Activated T-helper 2 cell treated with anti-CD3 and anti-CD28 coated beads, Interferon-gamma antibody, Interleukin-2, Interleukin-4, amounts not matched to agents 10 μg/mL and 5 μg/mL and 100 μg/mL, durations not matched to agents 14 hours and 24 hours and 36 hours (primary cell): ENCODE measurements around the gene MAP3K15. TPM values are rescaled to one million over a fixed set of nuclear protein-coding genes. Genes with fewer than 3 reads are reported as not detected.
"Not testable (repeated sequence)": the region's sequence is repeated elsewhere in the genome, so short reads cannot be mapped to it uniquely, and the experiment has no call there.

Source experiments
- DNase-seq: peaks from one replicate; pipeline ENCODE4 v3.0.0; 2021; ENCODE audit warnings: low spot score
- H3K27ac Mint-ChIP-seq: one replicate; pipeline ENCODE4 v1.8.0; 2021; ENCODE audit warnings: mixed read lengths
- H3K27me3 Mint-ChIP-seq: one replicate; pipeline ENCODE4 v1.8.0; 2021; ENCODE audit warnings: low read depth, mixed read lengths
- H3K36me3 Mint-ChIP-seq: one replicate; pipeline ENCODE4 v1.8.0; 2021; ENCODE audit warnings: low read depth, mixed read lengths
- H3K4me1 Mint-ChIP-seq: one replicate; pipeline ENCODE4 v1.8.0; 2021; ENCODE audit warnings: low read depth, mixed read lengths
- H3K4me3 Mint-ChIP-seq: one replicate; pipeline ENCODE4 v1.8.0; 2021; ENCODE audit warnings: low read depth, mild to moderate bottlenecking, moderate library complexity, mixed read lengths
- H3K9me3 Mint-ChIP-seq: one replicate; pipeline ENCODE4 v1.8.0; 2021; ENCODE audit warnings: mixed read lengths
- intact Hi-C: fragments of 100-400 bp; cut with micrococcal nuclease; formaldehyde crosslinking; loops from one replicate; pipeline ENCODE4 v1.15.1; 2023
- total RNA-seq: library from RNA; stranded (reverse); gene quantifications from 2 replicates; pipeline ENCODE4 v1.2.3, GENCODE V29; 2022

MAP3K15 gene
- total RNA-seq, 1 donor from 2014 or later = 0.94 TPM

DNA sequence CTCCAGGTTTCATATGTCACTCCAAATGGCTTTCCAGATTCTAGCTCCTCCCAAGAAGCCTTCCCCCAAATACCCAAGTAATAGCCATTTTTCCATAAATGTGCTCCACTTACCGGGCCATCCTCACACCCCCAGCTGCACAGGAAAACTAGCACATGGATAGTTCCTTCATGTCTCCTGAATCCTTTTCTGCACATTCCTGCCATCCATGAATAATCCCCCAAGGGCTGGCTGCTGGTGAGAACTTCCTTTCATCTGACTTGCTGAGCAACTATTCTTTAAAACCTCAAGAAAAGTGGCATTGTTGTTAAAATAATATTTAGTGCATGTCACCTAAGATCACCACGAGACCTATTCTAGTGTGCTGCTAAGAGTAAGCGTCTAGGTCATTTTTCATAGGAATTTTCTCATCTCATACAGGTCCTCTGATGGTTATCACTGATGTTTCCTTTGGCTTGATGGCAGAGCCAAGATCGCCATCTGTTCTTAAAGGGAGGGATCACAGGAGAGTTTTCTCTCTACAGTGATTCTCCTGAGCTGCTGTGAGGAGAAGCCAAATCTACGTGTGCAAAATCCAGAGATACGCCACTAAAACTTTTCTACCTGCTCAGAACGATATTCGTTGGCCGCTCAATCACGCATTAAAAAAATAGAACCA lies 71.3 kb downstream of the MAP3K15 start:
- no peaks in the 10 kb centered on the region for H3K27me3 Mint-ChIP-seq
- no peak for DNase-seq
- H3K36me3 Mint-ChIP-seq = no peaks in the 10 kb centered on the region
- no peaks in the 10 kb centered on the region for H3K4me1 Mint-ChIP-seq
- no peaks in the 10 kb centered on the region for H3K9me3 Mint-ChIP-seq
- intact Hi-C loops = no loop called here
- no peak overlapping the region for H3K27ac Mint-ChIP-seq
- H3K4me3 Mint-ChIP-seq = no peak overlapping the region

DNA sequence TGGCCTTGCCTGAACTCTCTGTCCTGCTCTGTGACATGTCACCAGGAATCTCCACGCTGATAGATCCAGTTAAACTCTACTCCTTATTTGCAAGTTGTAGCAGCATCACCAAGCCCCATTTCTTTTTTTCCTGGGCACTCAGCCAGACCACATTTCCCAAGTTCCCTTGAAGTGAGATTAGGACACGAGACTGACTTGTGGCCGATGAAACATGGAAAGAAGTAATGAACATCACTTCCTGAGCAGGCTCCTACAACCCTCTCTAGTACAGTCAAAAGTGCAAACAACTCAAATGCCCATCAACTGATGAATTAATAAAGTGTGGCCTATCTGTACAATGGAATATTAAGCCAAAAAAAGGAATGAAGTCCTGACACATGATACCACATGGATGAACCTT lies 74.6 kb downstream of the MAP3K15 start:
- H3K27ac Mint-ChIP-seq = no peak overlapping the region
- H3K9me3 Mint-ChIP-seq = no peaks in the 10 kb centered on the region
- no peaks in the 10 kb centered on the region for H3K36me3 Mint-ChIP-seq
- intact Hi-C loops = no loop called here
- H3K4me3 Mint-ChIP-seq = no peak overlapping the region
- H3K4me1 Mint-ChIP-seq = no peaks in the 10 kb centered on the region
- H3K27me3 Mint-ChIP-seq = no peaks in the 10 kb centered on the region
- DNase-seq = no peak

DNA sequence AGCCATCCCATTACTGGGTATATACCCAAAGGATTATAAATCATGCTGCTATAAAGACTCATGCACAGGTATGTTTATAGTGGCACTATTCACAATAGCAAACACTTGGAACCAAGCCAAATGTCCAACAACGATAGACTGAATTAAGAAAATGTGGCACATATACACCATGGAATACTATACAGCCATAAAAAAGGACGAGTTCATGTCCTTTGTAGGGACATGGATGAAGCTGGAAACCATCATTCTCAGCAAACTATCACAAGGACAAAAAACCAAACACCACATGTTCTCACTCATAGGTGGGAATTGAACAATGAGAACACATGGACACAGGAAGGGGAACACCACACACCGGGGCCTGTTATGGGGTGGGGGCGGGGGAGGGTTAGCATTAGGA lies 92.6 kb downstream of the MAP3K15 start:
- H3K4me3 Mint-ChIP-seq, H3K36me3 Mint-ChIP-seq, DNase-seq, H3K27me3 Mint-ChIP-seq, H3K27ac Mint-ChIP-seq, H3K4me1 Mint-ChIP-seq, H3K9me3 Mint-ChIP-seq, intact Hi-C loops: not testable (repeated sequence)

DNA sequence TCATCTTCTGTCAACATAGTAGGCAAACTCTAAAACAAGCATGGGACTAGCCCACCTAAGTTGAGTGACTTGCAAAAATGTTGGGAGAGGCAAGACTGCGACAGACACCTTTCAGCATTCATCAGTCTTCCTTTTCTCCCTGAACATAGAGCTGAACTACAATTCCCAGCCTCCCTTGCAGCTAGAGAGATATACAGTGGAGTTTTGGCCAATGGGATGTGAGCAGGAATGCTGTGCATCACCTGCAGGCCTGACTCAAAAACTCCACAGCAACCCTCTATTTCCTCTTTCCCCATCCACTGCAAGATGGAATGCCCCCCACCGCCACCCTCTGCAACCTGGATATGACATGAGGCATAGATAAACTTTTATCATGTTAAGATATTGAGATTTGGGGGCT lies 105.0 kb downstream of the MAP3K15 start:
- no peaks in the 10 kb centered on the region for H3K36me3 Mint-ChIP-seq
- H3K4me1 Mint-ChIP-seq = no peaks in the 10 kb centered on the region
- intact Hi-C loops = no loop called here

DNA sequence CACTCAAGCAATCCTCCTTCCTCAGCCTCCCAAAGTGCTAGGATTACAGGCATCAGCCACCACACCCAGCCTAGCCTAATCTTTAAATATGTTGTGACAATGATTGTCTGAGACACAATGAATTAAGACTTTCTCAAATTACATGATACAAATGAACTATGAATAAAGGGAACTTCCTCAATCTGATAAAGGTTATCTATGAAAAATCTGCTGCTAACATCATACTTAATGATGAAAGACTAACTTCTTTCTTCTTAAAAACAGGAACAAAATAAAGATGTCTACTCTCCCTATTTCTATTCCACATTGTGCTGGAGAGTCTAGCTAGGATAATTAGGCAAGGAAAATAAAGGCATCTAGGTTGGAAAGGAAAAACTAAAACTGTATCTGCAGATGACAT lies 111.6 kb downstream of the MAP3K15 start:
- no peak for DNase-seq
- H3K27me3 Mint-ChIP-seq = no peaks in the 10 kb centered on the region
- no peak overlapping the region for H3K27ac Mint-ChIP-seq
- intact Hi-C loops = no loop called here
- no peaks in the 10 kb centered on the region for H3K9me3 Mint-ChIP-seq
- no peak overlapping the region for H3K4me3 Mint-ChIP-seq
- no peaks in the 10 kb centered on the region for H3K36me3 Mint-ChIP-seq
- H3K4me1 Mint-ChIP-seq = no peaks in the 10 kb centered on the region

More for the DNA sequence above, 105.0 kb downstream of the MAP3K15 start:
- no peak for DNase-seq
- Mint-ChIP-seq H3K27ac (no peak overlapping the region), H3K9me3 (no peaks in the 10 kb centered on the region), H3K4me3 (no peak overlapping the region), H3K27me3 (no peaks in the 10 kb centered on the region)

DNA sequence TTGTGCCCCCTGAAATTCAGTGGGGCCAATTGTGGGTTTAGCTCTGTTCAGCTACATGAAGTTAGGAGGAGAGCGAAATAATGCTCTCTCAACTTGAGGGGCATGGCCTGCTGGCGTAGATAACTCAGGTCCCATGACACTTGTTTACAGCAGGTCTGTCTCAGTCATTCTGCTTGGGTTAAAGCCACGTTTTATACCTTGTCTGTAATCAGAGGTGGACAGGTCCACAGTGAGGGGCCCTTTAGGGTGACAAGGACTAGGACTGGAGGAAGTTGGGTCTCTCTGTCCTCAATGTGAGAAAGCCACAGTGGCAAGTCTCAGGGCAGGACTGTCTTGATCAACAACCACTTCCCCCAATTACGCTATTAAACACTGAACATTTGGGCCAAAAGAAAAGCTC lies 122.6 kb downstream of the MAP3K15 start:
- Mint-ChIP-seq H3K27me3 (no peaks in the 10 kb centered on the region), H3K36me3 (no peaks in the 10 kb centered on the region), H3K27ac (no peak overlapping the region), H3K4me3 (no peak overlapping the region), H3K9me3 (no peaks in the 10 kb centered on the region), H3K4me1 (no peaks in the 10 kb centered on the region)
- DNase-seq = no peak
- intact Hi-C loops = no loop called here

DNA sequence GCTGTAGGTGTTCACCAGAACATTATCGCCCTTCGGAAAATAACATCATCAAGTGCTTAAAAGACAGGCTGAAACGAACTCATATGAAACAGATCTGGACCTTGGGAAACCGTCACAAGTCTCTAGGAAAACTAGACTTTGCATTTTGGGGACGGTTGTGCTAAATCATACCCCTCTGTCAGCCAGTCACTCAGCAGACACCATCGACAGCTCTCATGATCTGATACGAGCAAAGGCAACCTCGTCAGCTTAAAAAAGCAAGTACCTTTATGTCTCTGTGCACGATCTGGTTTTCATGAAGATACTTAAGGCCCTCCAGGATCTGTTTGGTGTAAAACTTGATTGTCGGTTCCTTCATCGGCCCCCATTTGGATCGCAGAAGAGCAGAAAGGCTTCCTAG lies 123.2 kb downstream of the MAP3K15 start:
- DNase-seq = no peak
- Mint-ChIP-seq H3K27me3 (no peaks in the 10 kb centered on the region), H3K4me1 (no peaks in the 10 kb centered on the region), H3K27ac (no peak overlapping the region), H3K9me3 (no peaks in the 10 kb centered on the region), H3K4me3 (no peak overlapping the region), H3K36me3 (no peaks in the 10 kb centered on the region)
- intact Hi-C loops = no loop called here

DNA sequence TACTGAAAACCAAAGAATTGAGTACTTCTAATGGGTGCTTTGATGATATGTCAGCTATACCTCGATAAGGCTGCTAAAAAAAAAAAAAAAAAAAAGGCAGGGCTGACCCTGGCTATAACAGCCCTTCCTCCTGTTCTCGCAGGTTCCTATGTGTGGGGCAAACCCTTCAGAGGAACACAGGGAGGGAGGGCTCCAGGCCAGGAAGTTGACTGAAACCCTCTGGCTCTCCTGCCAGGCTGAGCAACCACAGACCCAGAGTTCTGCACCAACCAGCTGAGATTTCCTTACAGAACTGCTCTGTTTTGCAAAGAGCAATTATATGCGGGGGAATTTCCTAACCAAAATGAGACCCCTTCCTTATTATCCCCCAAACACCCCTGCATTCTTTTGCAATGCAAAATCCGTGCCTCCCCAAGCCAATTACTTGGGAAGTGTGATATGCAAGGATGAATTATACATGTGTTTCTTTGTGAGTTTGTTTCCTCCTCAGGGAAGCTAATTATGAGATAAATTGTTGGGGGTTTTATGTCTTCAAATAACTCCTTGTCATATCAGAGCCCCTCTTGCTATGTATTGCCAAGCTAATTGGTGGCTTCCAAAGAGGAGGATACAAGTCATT lies 126.0 kb downstream of the MAP3K15 start:
- Mint-ChIP-seq H3K4me1 (no peaks in the 10 kb centered on the region), H3K9me3 (no peaks in the 10 kb centered on the region), H3K27me3 (no peaks in the 10 kb centered on the region), H3K27ac (no peak overlapping the region), H3K36me3 (no peaks in the 10 kb centered on the region), H3K4me3 (no peak overlapping the region)
- DNase-seq = no peak
- intact Hi-C loops = no loop called here

DNA sequence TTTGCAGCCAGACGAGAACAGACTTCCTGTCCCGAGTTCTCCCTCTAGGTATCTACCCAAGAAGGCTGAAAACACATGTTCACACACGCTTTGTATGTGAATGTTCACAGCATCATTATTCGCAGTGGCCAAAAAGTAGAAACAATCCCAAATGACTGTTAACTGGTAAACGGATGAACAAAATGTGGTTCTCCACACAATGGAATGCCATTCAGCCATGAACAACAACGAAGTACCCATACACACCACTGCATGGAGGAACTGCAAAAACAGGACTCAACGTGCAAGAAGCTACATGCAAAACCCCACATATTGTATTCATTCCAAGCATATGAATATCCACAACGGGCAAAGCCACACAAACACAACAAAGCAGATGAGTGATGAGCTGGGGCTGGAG lies 126.6 kb downstream of the MAP3K15 start:
- intact Hi-C loops = no loop called here
- Mint-ChIP-seq H3K4me1 (no peaks in the 10 kb centered on the region), H3K9me3 (no peaks in the 10 kb centered on the region), H3K4me3 (no peak overlapping the region), H3K27me3 (peaks cover 3% of the 10 kb centered on the region), H3K27ac (no peak overlapping the region), H3K36me3 (no peaks in the 10 kb centered on the region)
- no peak for DNase-seq

DNA sequence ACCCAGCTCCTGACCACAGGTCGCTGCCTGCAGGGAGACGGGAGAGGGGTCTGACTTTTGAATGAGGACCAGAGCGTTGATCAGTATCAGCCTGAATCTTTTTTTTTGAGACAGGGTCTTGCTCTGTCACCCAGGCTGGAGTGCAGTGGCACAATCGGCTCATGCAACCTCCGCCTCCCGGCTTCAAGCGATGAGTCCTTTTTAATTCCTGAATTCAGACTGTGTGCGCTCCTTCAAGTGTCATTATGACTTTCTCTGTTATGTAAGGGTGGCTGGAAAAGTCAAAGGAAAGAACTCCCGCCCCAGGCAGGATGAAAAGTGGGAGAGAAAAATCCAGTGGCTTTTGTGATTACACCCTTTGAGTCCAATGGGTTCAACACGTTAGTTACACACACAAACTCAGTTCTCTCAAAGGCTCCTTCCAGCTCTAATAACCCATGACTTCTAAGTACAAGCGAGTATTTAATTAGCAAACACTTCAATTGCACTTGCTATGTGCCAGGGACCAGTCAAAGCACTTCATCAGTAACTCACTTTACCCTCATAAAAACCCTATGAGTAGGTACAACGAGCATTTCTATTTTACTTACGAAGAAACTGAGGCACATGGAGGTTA lies 127.1 kb downstream of the MAP3K15 start:
- Mint-ChIP-seq H3K27ac (no peak overlapping the region), H3K4me1 (no peaks in the 10 kb centered on the region), H3K27me3 (peaks cover 5% of the 10 kb centered on the region), H3K4me3 (no peak overlapping the region), H3K9me3 (no peaks in the 10 kb centered on the region), H3K36me3 (no peaks in the 10 kb centered on the region)
- intact Hi-C loops = no loop called here
- no peak for DNase-seq

DNA sequence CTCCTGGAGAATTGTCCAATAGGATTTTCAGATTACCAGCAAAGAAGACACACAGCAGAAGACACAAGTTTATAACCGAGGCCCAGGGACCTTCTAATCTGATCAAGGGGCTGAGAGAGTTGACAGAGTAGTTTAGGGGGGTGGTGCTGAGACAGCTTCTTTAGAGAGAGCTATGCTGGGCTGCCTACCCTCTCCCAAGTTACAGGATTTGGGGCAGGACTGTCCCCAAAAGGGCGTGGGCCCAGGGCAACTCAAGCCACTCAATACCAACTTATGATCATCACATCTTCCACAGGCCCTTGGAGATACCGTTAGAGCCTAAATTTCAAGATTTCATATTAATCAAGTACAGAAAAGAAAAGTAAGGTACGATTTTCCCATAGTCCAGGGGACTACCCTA lies 128.6 kb downstream of the MAP3K15 start:
- Mint-ChIP-seq H3K27ac (no peak overlapping the region), H3K9me3 (no peaks in the 10 kb centered on the region), H3K4me3 (no peak overlapping the region), H3K4me1 (no peaks in the 10 kb centered on the region), H3K36me3 (no peaks in the 10 kb centered on the region), H3K27me3 (peaks cover 5% of the 10 kb centered on the region)
- no peak for DNase-seq
- intact Hi-C loops = no loop called here

DNA sequence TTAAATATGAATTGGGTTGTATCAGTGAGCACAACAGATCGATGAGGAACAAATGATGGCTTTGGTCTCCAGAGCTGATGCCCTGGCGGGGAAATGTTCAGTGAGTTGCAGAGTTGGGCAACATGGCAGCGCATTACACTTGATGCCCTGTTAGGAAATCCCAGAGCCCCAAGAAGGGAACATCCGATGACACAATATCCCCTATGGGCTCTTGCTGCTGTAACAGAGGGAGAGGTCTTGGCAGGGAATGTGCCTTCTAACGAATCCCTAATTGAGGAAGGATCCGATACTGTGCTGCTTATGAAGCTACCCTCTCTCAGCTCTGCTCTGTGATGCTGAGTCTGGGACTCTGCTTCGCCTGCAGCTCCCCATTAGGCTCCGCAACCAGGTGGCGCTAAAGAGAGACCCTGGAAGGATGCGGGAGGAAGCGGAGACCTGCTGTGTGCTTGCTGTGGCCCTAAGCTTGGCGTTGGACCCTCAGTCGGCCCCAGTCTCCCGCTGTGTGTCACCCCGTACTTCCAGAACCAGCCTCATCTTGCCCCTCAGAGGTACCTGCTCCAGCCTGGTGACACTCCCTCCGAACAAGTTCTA lies 132.7 kb downstream of the MAP3K15 start:
- Mint-ChIP-seq H3K27ac (no peak overlapping the region), H3K9me3 (no peaks in the 10 kb centered on the region), H3K36me3 (no peaks in the 10 kb centered on the region), H3K27me3 (peaks cover 5% of the 10 kb centered on the region), H3K4me3 (no peak overlapping the region), H3K4me1 (no peaks in the 10 kb centered on the region)
- peak; percentile 28 for DNase-seq
- intact Hi-C loops = no loop called here

DNA sequence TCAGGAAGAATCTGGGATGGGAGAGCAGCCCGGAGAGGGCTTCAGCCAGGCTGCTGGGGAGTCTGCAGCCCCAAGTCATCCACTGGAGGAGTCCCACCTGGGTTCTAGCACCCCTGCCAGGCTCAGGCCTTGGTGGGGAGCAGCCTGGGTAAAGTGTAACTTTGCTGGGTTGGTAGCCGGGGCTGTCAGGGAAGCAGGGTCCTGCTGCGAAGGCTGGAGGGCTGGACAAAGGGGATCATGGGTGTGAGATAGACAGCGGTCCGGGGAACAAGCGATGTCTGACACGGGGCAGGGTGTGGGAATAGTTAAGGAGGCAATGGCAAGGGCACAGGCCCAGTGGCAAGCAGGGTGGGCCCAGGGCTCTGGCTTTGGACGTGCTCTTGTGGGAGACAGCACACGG lies 134.0 kb downstream of the MAP3K15 start:
- Mint-ChIP-seq H3K27ac (no peak overlapping the region), H3K36me3 (no peaks in the 10 kb centered on the region), H3K4me1 (no peaks in the 10 kb centered on the region), H3K9me3 (no peaks in the 10 kb centered on the region), H3K27me3 (peaks cover 5% of the 10 kb centered on the region), H3K4me3 (no peak overlapping the region)
- intact Hi-C loops = no loop called here
- DNase-seq = no peak
